GM23338 (cell line): ENCODE results near the gene UTS2R.

Experiments used
- CTCF ChIP-seq, 2 experiments: fragments of 200-600 bp in 1 of 2; sonication (generic) in 1 of 2; conservative IDR thresholded peaks; 2 replicates each; pipeline versions ENCODE4 v1.5.1 to v1.6.1; 2016 to 2017; ENCODE audit warnings: antibody characterized with exemption in 2 of 2, low read depth in 2 of 2, mild to moderate bottlenecking in 2 of 2, moderate library complexity in 1 of 2
- POLR2AphosphoS5 ChIP-seq: IDR thresholded peaks from 2 replicates; pipeline ENCODE4 v1.6.1; 2016; ENCODE audit warnings: antibody characterized with exemption, low read depth

GRCh38 chr17:82392941-82393340 is 21.4 kb downstream of the UTS2R start:
- no peak for TF ChIP-seq CTCF (conservative IDR thresholded peaks at IDR 0.05; ENCODE audit: low read depth in 2 of 2)
- TF ChIP-seq POLR2AphosphoS5: no peak
